ENCODE results near the gene DSP.

The DSP gene

GRCh38 chr6:7572213-7572943 is 30.9 kb downstream of the DSP start:
- H3K27me3 ChIP-seq (ENCODE audit: insufficient read depth, low read length, poor library complexity), result peaks cover 49% of the 10 kb centered on the region
- H3K36me3 ChIP-seq (ENCODE audit: insufficient read depth, low read length), result no peaks in the 10 kb centered on the region
- H3K9me3 ChIP-seq (ENCODE audit: insufficient read depth, low read length, severe bottlenecking), result no peaks in the 10 kb centered on the region
- no peak for DNase-seq
- H3K27ac ChIP-seq (ENCODE audit: low read length), result no peak overlapping the region
- H2AFZ ChIP-seq (ENCODE audit: low read depth, low read length), result no peak overlapping the region
- H3K4me1 ChIP-seq (ENCODE audit: insufficient read depth, low read length), result no peaks in the 10 kb centered on the region
- no peak for TF ChIP-seq CTCF (IDR thresholded peaks at IDR 0.05; ENCODE audit: borderline replicate concordance, extremely low read depth, low read length, poor library complexity, severe bottlenecking)
- TF ChIP-seq EZH2 (IDR thresholded peaks at IDR 0.05; ENCODE audit: borderline replicate concordance, low read depth, low read length, severe bottlenecking), result no peak
- no peak overlapping the region for H3K4me3 ChIP-seq (ENCODE audit: low read depth in 1 of 2, low read length in 2 of 2)
- H3K9ac ChIP-seq (ENCODE audit: low read depth, low read length), result no peak overlapping the region
- no peaks in the 10 kb centered on the region for H3K79me2 ChIP-seq (ENCODE audit: insufficient read depth, low read length)
- no peak overlapping the region for H3K4me2 ChIP-seq (ENCODE audit: insufficient read depth, low read length)
- no peak for ATAC-seq (ENCODE audit: insufficient read depth, low read depth)
- H4K20me1 ChIP-seq (ENCODE audit: insufficient read depth, low read length), result no peaks in the 10 kb centered on the region

GRCh38 chr6:7574500-7574899 is 33.0 kb downstream of the DSP start:
- Histone ChIP-seq H3K27ac (ENCODE audit: low read length) (no peak overlapping the region), H3K9me3 (ENCODE audit: insufficient read depth, low read length, severe bottlenecking) (no peaks in the 10 kb centered on the region), H3K4me2 (ENCODE audit: insufficient read depth, low read length) (no peak overlapping the region), H3K4me1 (ENCODE audit: insufficient read depth, low read length) (no peaks in the 10 kb centered on the region), H3K36me3 (ENCODE audit: insufficient read depth, low read length) (no peaks in the 10 kb centered on the region), H3K79me2 (ENCODE audit: insufficient read depth, low read length) (no peaks in the 10 kb centered on the region), H2AFZ (ENCODE audit: low read depth, low read length) (no peak overlapping the region), H3K9ac (ENCODE audit: low read depth, low read length) (no peak overlapping the region), H4K20me1 (ENCODE audit: insufficient read depth, low read length) (no peaks in the 10 kb centered on the region), H3K4me3 (ENCODE audit: low read depth in 1 of 2, low read length in 2 of 2) (no peak overlapping the region), H3K27me3 (ENCODE audit: insufficient read depth, low read length, poor library complexity) (peaks cover 55% of the 10 kb centered on the region)
- TF ChIP-seq CTCF (IDR thresholded peaks at IDR 0.05; ENCODE audit: borderline replicate concordance, extremely low read depth, low read length, poor library complexity, severe bottlenecking) (no peak), EZH2 (IDR thresholded peaks at IDR 0.05; ENCODE audit: borderline replicate concordance, low read depth, low read length, severe bottlenecking) (no peak)
- no peak for ATAC-seq (ENCODE audit: insufficient read depth, low read depth)
- no peak for DNase-seq

GRCh38 chr6:7578516-7578915 is 37.0 kb downstream of the DSP start:
- DNase-seq (no peak), ATAC-seq (ENCODE audit: insufficient read depth, low read depth) (no peak)
- Histone ChIP-seq H3K9ac (ENCODE audit: low read depth, low read length) (no peak overlapping the region), H3K79me2 (ENCODE audit: insufficient read depth, low read length) (no peaks in the 10 kb centered on the region), H3K36me3 (ENCODE audit: insufficient read depth, low read length) (no peaks in the 10 kb centered on the region), H3K4me2 (ENCODE audit: insufficient read depth, low read length) (no peak overlapping the region), H4K20me1 (ENCODE audit: insufficient read depth, low read length) (no peaks in the 10 kb centered on the region), H3K4me1 (ENCODE audit: insufficient read depth, low read length) (no peaks in the 10 kb centered on the region), H3K27me3 (ENCODE audit: insufficient read depth, low read length, poor library complexity) (peaks cover 53% of the 10 kb centered on the region), H2AFZ (ENCODE audit: low read depth, low read length) (no peak overlapping the region), H3K9me3 (ENCODE audit: insufficient read depth, low read length, severe bottlenecking) (no peaks in the 10 kb centered on the region), H3K4me3 (ENCODE audit: low read depth in 1 of 2, low read length in 2 of 2) (no peak overlapping the region), H3K27ac (ENCODE audit: low read length) (no peak overlapping the region)
- TF ChIP-seq CTCF (IDR thresholded peaks at IDR 0.05; ENCODE audit: borderline replicate concordance, extremely low read depth, low read length, poor library complexity, severe bottlenecking) (no peak), EZH2 (IDR thresholded peaks at IDR 0.05; ENCODE audit: borderline replicate concordance, low read depth, low read length, severe bottlenecking) (no peak)

Data from DND-41 (cell line).